Measurements from ENCODE around the gene DSTN.

DSTN gene

GRCh38 chr20:17569616-17570346 lies at the start of gene DSTN:
DSTN (plus strand) TSS chr20:17570075; CDS start chr20:17570209, 134 bp downstream.
- DNase-seq (ENCODE audit: low read depth in 2 of 2) = peak; percentile 91 to 96
- peak within 1 kb of the TSS; percentile 76 to 95 for H3K4me3 ChIP-seq (replicated peaks in 1 of 2; ENCODE audit: low read depth in 2 of 2, low read length in 2 of 2)
- TF ChIP-seq CTCF (IDR thresholded peaks at IDR 0.05; ENCODE audit: low read depth, low read length) = no peak

- peak in 1 of 2 donors; percentile 41 for DNase-seq (ENCODE audit: low read depth in 2 of 2)
- TF ChIP-seq CTCF (IDR thresholded peaks at IDR 0.05; ENCODE audit: low read depth, low read length) = no peak
- H3K4me3 ChIP-seq (replicated peaks in 1 of 2; ENCODE audit: low read depth in 2 of 2, low read length in 2 of 2) = no peak overlapping the region
These were observed 49.3 kb upstream of the DSTN start for GRCh38 chr20:17520583-17520982.

- no peak for DNase-seq (ENCODE audit: low read depth in 2 of 2)
- no peak overlapping the region for H3K4me3 ChIP-seq (replicated peaks in 1 of 2; ENCODE audit: low read depth in 2 of 2, low read length in 2 of 2)
- no peak for TF ChIP-seq CTCF (IDR thresholded peaks at IDR 0.05; ENCODE audit: low read depth, low read length)
These were observed 47.3 kb upstream of the DSTN start for GRCh38 chr20:17522528-17522927.

- no peak overlapping the region for H3K4me3 ChIP-seq (replicated peaks in 1 of 2; ENCODE audit: low read depth in 2 of 2, low read length in 2 of 2)
- no peak for TF ChIP-seq CTCF (IDR thresholded peaks at IDR 0.05; ENCODE audit: low read depth, low read length)
- DNase-seq (ENCODE audit: low read depth in 2 of 2) = no peak
These were observed 46.5 kb upstream of the DSTN start for GRCh38 chr20:17523326-17523725.

- no peak for TF ChIP-seq CTCF (IDR thresholded peaks at IDR 0.05; ENCODE audit: low read depth, low read length)
- no peak for DNase-seq (ENCODE audit: low read depth in 2 of 2)
- no peak overlapping the region for H3K4me3 ChIP-seq (replicated peaks in 1 of 2; ENCODE audit: low read depth in 2 of 2, low read length in 2 of 2)
These were observed 45.3 kb upstream of the DSTN start for GRCh38 chr20:17524560-17524959.

GRCh38 chr20:17525132-17525531 lies 44.7 kb upstream of the DSTN start:
- no peak for TF ChIP-seq CTCF (IDR thresholded peaks at IDR 0.05; ENCODE audit: low read depth, low read length)
- DNase-seq (ENCODE audit: low read depth in 2 of 2) = no peak
- H3K4me3 ChIP-seq (replicated peaks in 1 of 2; ENCODE audit: low read depth in 2 of 2, low read length in 2 of 2) = no peak overlapping the region

- H3K4me3 ChIP-seq (replicated peaks in 1 of 2; ENCODE audit: low read depth in 2 of 2, low read length in 2 of 2) = no peak overlapping the region
- no peak for TF ChIP-seq CTCF (IDR thresholded peaks at IDR 0.05; ENCODE audit: low read depth, low read length)
- DNase-seq (ENCODE audit: low read depth in 2 of 2) = peak; percentile 34 to 51
These were observed 44.2 kb upstream of the DSTN start for GRCh38 chr20:17525650-17526049.
